ENCODE results near the gene SYNPR.

DNA sequence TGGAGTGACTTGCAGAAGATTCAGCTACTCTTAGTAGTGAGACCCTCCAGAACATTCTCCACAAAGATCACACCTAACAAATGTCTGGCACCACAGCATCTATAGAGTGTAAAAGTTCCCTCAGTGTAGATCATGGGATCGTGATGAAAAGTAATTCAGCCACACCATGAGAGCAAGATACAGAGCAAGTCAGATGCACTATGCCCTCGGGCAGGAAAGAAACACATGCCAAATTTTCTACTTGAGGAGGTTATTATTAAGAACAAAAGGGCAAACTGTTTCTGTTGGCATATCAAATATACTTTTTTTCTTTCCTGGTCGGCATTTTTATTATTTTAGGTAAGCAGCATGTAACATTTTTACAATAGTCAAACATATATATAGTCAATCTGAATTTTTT lies 329.6 kb downstream of the SYNPR start:
- TF ChIP-seq, protein P1, sequence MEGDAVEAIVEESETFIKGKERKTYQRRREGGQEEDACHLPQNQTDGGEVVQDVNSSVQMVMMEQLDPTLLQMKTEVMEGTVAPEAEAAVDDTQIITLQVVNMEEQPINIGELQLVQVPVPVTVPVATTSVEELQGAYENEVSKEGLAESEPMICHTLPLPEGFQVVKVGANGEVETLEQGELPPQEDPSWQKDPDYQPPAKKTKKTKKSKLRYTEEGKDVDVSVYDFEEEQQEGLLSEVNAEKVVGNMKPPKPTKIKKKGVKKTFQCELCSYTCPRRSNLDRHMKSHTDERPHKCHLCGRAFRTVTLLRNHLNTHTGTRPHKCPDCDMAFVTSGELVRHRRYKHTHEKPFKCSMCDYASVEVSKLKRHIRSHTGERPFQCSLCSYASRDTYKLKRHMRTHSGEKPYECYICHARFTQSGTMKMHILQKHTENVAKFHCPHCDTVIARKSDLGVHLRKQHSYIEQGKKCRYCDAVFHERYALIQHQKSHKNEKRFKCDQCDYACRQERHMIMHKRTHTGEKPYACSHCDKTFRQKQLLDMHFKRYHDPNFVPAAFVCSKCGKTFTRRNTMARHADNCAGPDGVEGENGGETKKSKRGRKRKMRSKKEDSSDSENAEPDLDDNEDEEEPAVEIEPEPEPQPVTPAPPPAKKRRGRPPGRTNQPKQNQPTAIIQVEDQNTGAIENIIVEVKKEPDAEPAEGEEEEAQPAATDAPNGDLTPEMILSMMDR (IDR thresholded peaks at IDR 0.05): no peak
- TF ChIP-seq POLR2A (IDR thresholded peaks at IDR 0.05): no peak

Measured in suprapubic skin (tissue), 3 donors.